CMK (cell line): ENCODE measurements around the gene PEMT.

ENCODE experiments used
- DNase-seq: peaks from one replicate; pipeline ENCODE4 v3.0.0-alpha.2; 2010; ENCODE audit warnings: low read depth

The PEMT gene

GRCh38 chr17:17535957-17536356 is 55.6 kb downstream of the PEMT start:
- no peak for DNase-seq

DNA sequence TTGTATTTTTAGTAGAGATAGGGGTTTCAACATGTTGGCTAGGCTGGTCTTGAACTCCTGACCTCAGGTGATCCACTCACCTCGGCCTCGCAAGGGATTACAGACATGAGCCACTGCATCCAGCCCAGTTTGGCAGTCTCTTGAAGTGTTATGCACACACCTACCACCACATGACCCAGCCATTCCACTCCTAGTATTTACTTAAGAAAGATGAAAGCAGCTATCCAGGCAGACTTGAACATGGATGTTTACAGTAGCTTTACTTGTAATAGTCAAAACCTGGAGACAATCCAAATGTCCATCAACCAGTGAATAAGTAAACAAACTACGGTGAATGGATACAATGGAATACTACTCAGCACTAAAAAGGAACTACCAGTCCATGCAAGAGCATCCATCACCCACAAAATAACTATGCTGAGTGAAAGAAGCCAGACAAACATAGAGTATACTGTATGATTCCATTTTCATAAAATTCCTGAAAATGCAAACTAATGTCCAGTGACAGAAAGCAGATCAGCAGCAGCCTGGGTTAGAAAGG is 57.5 kb downstream of the PEMT start:
- no peak for DNase-seq

GRCh38 chr17:17532991-17533390 is 58.5 kb downstream of the PEMT start:
- DNase-seq, result no peak

GRCh38 chr17:17531156-17531555 is 60.4 kb downstream of the PEMT start:
- DNase-seq, result no peak

DNA sequence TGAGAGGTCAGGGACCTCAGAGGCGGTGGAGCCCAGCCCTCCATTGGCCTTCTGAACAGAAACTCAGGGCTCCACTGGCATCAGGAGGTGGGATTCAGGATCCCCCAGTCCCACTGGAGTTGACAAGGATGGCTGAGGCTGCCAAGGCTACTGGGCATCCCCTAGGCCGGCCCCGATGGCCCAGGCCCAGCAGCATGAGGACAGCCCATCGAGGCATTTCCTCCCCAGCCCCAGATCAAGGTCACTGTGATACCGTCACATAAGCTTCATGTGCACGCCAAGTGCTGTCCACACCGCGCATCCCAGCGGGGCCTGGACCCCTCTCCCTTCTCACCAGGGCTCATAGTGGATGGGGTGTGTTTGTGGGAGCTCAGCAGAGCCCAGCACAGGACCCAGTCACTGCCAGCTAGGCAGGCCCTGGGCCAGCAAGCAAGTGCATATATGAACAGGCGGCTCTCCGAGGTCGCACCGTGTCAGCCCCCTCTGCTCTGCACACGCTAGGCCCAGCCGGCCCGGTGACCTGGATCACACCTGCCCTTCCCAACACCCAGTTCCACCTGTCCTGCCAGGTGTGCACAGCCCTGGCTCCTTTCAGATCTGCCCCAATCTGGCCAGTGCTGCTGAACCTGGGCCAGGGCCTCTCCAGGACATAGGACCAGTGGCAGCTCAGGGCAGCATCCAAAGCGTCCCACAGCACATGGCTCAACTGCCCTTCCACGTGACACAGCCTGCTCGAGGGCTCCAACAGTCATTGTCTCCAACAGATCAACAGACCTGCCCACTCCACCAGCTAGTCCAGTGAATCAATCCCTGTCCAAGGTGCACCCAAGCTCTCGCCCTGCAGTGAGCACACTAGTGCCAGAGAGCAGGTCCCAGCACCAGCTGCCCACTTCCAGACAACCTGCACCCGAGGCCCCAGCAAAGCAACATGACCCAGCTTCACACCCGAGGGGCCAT is 62.5 kb downstream of the PEMT start:
- DNase-seq, result no peak

GRCh38 chr17:17527956-17528500 is 63.5 kb downstream of the PEMT start:
- DNase-seq, result no peak

DNA sequence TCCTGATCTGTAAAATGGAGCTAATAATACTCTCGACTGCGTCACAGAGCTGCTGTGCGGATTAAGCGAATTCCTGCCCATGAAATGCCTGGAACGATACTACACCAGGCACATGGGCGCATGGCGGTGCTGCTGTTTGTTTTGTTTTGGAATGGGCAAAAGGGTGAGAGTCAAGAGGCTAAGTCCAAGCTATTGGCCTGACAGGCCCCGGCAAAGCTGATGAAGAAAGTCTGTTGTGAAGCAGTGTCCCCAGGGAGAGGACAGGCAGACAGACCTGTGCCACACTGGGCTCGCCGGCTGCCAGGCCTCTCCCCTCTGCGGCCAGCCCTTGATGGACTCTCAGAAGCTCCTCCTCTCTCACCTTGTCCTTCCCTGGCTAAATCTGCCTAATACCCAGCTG is 64.0 kb downstream of the PEMT start:
- DNase-seq, result no peak

DNA sequence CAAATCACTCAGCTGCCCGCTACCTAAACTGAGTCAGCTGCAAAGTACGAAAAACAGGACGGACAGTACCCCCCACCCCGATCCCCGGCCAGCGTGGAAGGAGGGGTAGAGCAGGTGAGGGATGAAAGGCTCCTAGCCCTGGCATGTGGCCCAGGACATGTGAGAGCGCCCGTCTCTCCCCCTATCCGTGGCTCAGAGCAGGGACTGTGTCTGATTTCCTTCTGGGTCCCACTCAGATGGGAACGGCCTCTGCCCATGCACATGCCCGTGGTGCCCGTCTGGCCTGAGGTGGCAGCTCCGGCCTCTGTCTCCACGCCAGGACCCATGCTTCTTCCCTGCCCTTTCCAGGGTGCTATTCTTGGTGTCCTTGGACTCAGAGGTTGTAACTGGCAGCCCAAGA is 65.1 kb downstream of the PEMT start:
- no peak for DNase-seq

DNA sequence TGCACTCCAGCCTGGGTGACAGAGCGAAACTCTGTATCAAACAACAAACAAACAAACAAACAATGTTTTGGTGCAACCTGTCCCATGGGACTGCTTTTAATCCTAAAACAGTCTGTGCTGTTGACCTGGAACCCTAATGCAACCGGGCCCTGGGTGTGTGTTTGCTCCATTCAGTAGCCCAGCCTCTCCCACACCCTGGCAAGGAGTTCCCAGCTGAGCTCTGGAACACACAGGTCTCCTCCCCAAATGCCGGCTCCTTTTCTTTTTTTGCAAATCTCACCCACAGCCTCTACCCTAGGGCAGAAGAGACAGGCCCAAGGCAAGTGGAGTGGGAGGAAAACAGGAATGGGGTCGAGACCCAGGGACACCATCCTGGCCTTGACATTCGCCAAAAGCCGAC is 65.6 kb downstream of the PEMT start:
- DNase-seq, result no peak

GRCh38 chr17:17525311-17525710 is 66.2 kb downstream of the PEMT start:
- no peak for DNase-seq

- no peak for DNase-seq
These were observed 67.6 kb downstream of the PEMT start for GRCh38 chr17:17523731-17524490.

GRCh38 chr17:17523001-17523730 is 68.3 kb downstream of the PEMT start:
- DNase-seq, result no peak

GRCh38 chr17:17520599-17521232 is 70.8 kb downstream of the PEMT start:
- no peak for DNase-seq

GRCh38 chr17:17519886-17520285 is 71.6 kb downstream of the PEMT start:
- DNase-seq, result no peak

GRCh38 chr17:17518951-17519350 is 72.6 kb downstream of the PEMT start:
- no peak for DNase-seq

- DNase-seq, result no peak
These were observed 73.5 kb downstream of the PEMT start for GRCh38 chr17:17518014-17518413.

DNA sequence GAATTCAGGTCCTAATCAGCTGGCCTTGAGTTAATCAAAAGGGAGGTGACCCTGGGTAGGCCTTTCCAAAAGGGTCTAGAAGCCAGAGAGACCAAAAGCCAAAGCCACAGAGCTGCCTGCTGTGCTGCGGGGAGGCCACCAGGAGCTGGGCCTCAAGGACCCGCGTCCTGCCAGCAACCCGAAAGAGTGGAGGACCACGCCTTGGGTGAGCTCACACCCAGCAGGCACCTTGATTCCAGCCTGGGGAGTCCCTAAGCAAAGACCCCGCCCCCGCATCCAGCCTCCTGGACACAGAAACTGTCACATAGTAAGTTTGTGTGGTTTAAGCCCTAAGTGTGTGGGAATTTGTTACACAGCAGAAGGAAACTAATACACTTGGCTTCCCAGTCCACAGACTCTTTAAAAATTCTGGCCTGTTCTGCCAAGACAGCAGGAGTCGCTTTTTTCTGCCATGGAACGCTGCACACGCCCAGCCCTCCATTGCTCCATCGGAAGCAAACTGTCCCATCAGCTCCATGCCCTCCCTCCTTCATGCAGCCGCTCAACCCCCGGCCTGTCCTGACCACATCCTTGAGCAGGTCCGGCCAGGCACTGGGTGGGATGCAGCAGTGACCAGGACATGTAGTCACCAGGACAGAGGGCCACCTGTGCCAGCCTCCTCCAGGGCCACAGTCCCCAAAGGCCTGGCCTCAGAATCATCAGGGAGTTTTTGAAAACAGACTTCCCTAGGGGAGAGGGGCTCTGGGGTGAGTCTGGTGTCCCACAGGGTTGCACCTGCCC is 74.4 kb downstream of the PEMT start:
- DNase-seq, result no peak

DNA sequence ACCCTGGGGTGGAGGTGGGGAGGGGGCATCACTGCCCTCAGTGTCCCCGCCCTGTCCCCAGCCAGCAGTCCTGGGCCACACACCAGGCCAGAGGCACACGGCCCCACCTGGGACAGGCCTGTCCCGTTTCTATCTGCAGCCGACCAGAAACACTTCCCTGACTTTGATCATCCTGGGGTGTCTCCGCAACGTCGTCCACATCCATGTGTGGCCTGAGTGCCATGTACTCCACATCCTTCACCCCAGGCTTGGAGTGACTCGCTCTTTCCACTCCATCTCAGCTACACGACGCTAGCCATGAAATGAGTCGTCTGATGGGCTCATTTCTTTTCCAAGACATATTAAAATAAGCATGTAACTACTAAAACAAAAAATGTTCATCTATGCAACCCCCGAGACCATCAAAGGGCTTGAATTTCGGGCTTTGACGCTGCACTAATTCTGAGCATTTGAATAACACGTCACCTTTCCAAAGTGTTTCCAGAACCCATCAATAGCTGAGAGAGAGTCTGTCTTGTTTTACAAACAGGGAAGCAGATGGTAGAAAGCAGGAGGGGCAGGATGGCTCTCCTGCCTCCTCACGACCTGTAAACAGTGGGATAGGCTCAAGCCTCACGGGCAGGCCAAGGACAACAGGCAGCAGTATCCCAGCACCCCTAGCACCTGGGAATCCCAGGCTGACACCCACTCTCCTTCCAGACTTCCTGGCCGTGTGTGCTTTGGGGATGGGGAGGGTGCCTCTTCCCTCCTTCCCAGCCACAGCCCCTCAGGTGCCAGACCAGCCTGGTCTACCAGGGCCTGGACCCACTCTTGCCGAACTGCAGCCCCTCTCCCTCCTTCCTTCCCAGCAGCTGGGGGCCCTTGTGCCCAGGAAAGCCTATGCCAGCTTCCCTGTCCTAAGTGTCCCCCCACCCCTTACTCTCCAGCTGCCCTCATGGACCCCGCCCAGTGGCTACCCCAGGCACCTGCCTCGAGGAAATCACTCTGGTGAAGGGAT is 75.3 kb downstream of the PEMT start:
- no peak for DNase-seq
